SKM-1 (cell line): ENCODE data around the gene RAD21L1.
A peak's percentile ranks its signal among the peaks of the same experiment; 100 is the strongest.

ENCODE experiments used
- DNase-seq: peaks from one replicate; lab custom pipeline; 2025; ENCODE audit not compliant: unreplicated experiment; lab: John Stamatoyannopoulos, UW

The RAD21L1 gene

GRCh38 chr20:1293641-1294379 lies 68.0 kb downstream of the RAD21L1 start:
- DNase-seq, result no peak

DNA sequence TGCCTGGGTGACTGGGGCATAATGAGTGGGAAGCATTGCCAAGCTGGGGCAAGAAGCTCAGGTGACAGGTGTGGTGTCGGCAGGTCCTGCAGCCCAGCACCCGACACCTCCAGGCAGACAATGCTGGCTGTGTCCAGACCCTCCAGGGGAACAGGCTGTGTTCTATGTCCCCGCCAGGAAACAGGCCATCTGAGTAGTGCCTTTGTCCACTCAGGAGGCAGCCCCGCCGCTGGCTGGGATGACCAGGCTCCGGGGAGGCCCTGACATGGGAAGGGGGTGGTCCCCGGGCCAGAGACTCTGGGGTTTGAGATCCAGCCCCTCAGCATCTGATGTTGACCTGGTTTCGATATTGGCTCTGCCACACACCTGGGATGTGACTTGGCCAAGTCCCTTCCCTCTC lies 68.7 kb downstream of the RAD21L1 start:
- DNase-seq, result no peak

DNA sequence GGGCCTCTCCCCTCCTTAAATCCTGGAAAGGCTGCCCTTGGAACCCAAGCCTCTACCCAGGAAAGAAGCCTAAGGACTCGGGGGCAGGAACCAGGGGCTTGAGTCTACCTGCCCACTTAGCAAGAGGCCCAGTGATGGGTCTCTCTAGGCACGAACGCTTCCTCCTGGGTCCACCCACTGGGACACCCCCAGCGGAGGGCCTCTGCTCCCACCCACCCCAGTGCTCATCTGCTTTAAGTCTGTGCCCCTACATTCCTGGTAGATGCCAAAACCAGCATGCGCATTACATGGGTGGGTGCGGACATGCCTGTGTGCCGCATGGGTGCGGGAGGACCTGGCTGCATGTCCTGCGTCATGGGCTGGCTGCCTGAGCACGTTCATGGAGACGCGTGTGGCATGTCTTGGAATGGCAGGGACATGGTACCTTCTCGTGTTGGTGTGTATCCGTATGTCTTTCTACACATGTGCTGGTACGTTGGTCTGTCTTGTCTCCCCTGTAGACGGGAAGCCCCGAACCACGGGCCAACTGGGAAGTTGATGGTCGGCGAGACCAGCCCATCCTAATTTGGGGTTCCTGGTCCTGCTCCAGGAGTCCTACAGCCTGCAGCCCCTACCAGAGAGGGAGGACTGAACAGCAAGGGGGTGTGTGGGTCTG lies 69.6 kb downstream of the RAD21L1 start:
- DNase-seq, result no peak

- DNase-seq, result no peak
Observed at GRCh38 chr20:1296117-1296610, 70.3 kb downstream of the RAD21L1 start.

GRCh38 chr20:1296922-1297321 lies 71.1 kb downstream of the RAD21L1 start:
- DNase-seq, result no peak

DNA sequence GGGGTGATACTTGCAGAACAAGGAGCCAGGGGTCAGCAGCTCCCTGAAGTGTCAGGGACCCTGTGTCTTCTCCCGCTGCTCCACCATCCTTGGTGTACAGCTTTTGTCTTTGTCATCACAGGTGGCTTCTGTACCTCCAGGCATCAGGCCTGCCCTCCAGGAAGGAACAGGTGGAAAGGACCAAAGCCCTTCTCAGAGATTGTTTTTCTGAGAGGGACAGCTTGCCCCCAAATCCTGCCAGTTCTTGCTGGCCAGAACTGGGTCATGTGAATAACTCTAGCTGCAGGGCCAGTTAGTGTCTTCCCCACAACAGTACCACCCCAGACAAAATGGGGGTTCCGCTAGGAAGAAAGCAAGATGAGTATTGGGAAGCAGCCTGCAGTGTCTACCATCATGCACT lies 71.6 kb downstream of the RAD21L1 start:
- no peak for DNase-seq

DNA sequence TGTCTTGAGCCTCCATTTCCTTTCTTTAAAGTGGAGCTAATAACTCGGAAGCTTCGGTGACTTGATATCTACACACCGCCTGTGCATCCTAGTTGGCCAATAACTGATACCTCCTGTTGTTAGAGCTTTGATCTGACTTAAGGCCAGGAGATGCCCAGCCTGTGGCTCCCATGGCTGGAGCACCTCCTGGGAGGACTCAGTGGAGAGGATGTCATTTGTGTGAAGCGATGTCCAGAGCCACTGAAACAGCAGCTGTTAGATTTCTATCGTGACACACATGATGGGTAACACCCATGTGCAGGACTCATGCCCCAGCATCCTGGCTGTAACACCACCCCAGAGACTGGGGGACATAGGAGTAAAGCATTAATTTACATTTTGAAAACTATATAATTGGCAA lies 72.3 kb downstream of the RAD21L1 start:
- no peak for DNase-seq

GRCh38 chr20:1298888-1299511 lies 73.2 kb downstream of the RAD21L1 start:
- DNase-seq, result no peak

GRCh38 chr20:1299522-1299921 lies 73.7 kb downstream of the RAD21L1 start:
- DNase-seq, result peak; percentile 0

GRCh38 chr20:1300083-1300840 lies 74.4 kb downstream of the RAD21L1 start:
- no peak for DNase-seq

DNA sequence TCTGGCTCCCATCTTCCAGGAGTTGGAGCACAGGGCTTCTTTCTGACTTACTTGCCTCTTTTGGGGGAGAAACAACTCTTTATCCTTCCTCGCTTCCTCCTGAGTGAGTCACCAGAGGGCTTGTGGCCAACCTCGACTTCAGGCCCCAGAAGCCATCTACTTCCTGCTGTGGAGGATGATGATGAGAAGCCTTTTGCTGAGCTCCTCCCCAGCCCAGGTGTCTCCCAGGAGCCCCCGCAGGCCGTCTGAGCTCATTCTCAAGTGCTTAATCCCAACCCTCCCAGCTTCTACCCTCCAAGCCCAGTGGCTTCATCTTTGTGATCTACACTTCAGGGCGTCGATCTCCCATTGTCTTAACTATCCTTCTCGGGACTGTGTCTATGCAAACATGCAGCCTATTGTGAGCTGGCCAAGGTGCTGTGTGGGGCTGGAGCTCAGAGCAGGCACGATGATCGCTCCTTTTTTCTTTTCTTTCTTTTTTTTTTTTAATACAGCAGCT lies 75.2 kb downstream of the RAD21L1 start:
- peak; percentile 5 for DNase-seq

DNA sequence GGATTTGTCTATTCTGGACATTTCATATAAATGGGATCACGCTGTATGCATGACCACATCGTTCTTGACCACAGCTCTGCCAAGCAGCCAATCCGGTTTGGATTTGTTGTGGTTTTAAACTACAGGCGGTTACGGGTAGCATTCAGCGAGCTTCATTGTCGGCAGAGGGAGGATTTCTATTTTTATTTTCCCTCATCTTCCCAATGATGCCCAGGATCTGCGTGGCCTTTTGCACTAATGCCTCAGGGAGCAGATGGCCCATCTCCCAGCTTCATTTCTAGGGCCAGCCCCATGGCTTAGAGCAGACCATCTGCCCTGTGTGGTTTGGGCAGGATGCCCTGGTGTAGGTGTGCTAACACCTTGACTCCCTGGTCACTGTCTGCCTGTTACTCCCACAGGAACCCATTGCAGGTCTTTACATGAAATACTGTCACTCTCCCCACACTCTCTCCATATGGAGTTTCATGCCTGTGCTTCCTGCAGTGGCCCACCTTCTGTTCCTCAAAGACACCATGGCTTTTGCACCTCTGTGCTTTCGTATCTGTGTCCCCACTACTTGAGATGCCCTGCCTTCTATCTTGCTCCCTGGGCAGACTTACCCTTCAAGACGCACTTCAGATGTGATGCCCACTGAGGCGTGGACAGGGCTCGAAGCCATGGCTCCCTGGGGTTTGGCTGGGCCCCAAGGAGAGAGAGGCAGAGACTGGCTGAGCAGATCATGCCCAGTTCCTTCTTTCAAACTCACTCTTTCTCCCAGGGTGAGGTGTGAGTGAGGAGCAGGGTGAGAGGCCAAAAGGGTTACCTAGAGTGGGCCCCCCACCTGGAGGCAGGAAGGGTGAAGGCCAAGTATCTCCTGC lies 77.1 kb downstream of the RAD21L1 start:
- no peak for DNase-seq

GRCh38 chr20:1304710-1305515 lies 79.1 kb downstream of the RAD21L1 start:
- no peak for DNase-seq
